HepG2 (cell line): ENCODE measurements around the gene NINJ2. TPM values are rescaled to one million over a fixed set of nuclear protein-coding genes. Genes with fewer than 3 reads are reported as not detected.

ENCODE experiments used
- ATF7 ChIP-seq, 2 experiments: fragments of 450-650 bp in 1 of 2; sonication (generic) in 1 of 2; formaldehyde crosslinking in 1 of 2; IDR thresholded peaks; 2 replicates each; pipeline versions ENCODE4 v1.4.0 to v1.6.1; 2016 to 2020; ENCODE audit warnings: antibody characterized with exemption in 1 of 2, mild to moderate bottlenecking in 1 of 2, missing genetic modification reagents in 1 of 2
- CREB1 ChIP-seq, 2 experiments: fragments of 450-650 bp in 1 of 2; IDR thresholded peaks; 2 replicates each; pipeline ENCODE4 v1.6.1; 2016 to 2017; ENCODE audit warnings: control low read depth in 1 of 2, mild to moderate bottlenecking in 1 of 2, missing compliant biosample characterization in 1 of 2, missing genetic modification characterization in 1 of 2
- EP300 ChIP-seq, 3 experiments: sonication (generic) in 1 of 3; formaldehyde crosslinking in 1 of 3; IDR thresholded peaks; 2 replicates each; pipeline versions ENCODE4 v1.5.1 to v1.6.1; 2011 to 2020; ENCODE audit warnings: low read depth in 2 of 3, low read length in 2 of 3, borderline replicate concordance in 1 of 3, improper control_type of control experiment in 1 of 3, mild to moderate bottlenecking in 1 of 3, missing genetic modification reagents in 1 of 3, moderate library complexity in 1 of 3
- ETV5 ChIP-seq: IDR thresholded peaks from 2 replicates; pipeline ENCODE4 v1.6.1; 2018; ENCODE audit warnings: missing biosample characterization, missing genetic modification reagents, inconsistent platforms, borderline replicate concordance
- EZH2 ChIP-seq: conservative IDR thresholded peaks from 2 replicates; pipeline ENCODE4 v1.6.1; 2012; ENCODE audit warnings: mild to moderate bottlenecking, low read depth, low read length, moderate library complexity
- HDAC1 ChIP-seq: sonication (generic); formaldehyde crosslinking; IDR thresholded peaks from 2 replicates; pipeline ENCODE4 v1.5.1; 2020; ENCODE audit warnings: mild to moderate bottlenecking, missing genetic modification reagents
- KDM6A ChIP-seq: IDR thresholded peaks from 2 replicates; pipeline ENCODE4 v1.6.1; 2016; ENCODE audit warnings: low read depth
- NPAS2 ChIP-seq: sonication (generic); formaldehyde crosslinking; IDR thresholded peaks from 2 replicates; pipeline ENCODE4 v1.8.0; 2022; ENCODE audit warnings: mild to moderate bottlenecking, missing genetic modification reagents, borderline replicate concordance
- POLR2AphosphoS2 ChIP-seq: IDR thresholded peaks from 2 replicates; pipeline ENCODE4 v1.6.1; 2011; ENCODE audit warnings: low read depth, low read length, improper control_type of control experiment
- SALL2 ChIP-seq: sonication (generic); formaldehyde crosslinking; IDR thresholded peaks from 2 replicates; pipeline ENCODE4 v1.8.1; 2023; ENCODE audit warnings: mild to moderate bottlenecking, missing genetic modification reagents, inconsistent platforms
- SP1 ChIP-seq, 2 experiments: fragments of 450-650 bp in 1 of 2; sonication (generic) in 1 of 2; formaldehyde crosslinking in 1 of 2; IDR thresholded peaks; 2 replicates each; pipeline versions ENCODE4 v1.4.0 to v1.6.1; 2016 to 2020; ENCODE audit warnings: missing genetic modification reagents in 1 of 2
- ZFP41 ChIP-seq: sonication (generic); formaldehyde crosslinking; IDR thresholded peaks from 2 replicates; pipeline ENCODE4 v1.4.0; 2020; ENCODE audit warnings: mild to moderate bottlenecking, missing genetic modification reagents, borderline replicate concordance
- ZNF746 ChIP-seq: sonication (generic); formaldehyde crosslinking; IDR thresholded peaks from 2 replicates; pipeline ENCODE4 v1.8.0; 2022; ENCODE audit warnings: mild to moderate bottlenecking, missing genetic modification reagents
- polyA plus RNA-seq, 8 experiments: library from polyadenylated mRNA; depleted of rRNA in 3 of 8; stranded (reverse) in 7 of 8; unstranded in 1 of 8; fragments of >200 nt; fragmentation: Illumina TruSeq in 4 of 8; extraction: Trizol in 4 of 8; gene quantifications; 2 replicates each; pipeline versions ENCODE4 v1.2.1 to v1.2.3, GENCODE V29; 2011 to 2016; ENCODE audit warnings: low read depth in 4 of 8, missing spikeins in 1 of 8, mixed read lengths in 1 of 8; ENCODE audit not compliant: insufficient read depth in 1 of 8
- total RNA-seq, 5 experiments: library from RNA; depleted of rRNA; stranded (reverse); fragments of >200 nt; fragmentation: Illumina TruSeq; extraction: Trizol; gene quantifications; 2 replicates each; pipeline ENCODE4 v1.2.3, GENCODE V29; 2016; ENCODE audit warnings: low read depth in 1 of 5
- TF ChIP-seq, protein P1 (sequence below): sonication (generic); formaldehyde crosslinking; IDR thresholded peaks from 2 replicates; pipeline ENCODE4 v1.9.0; 2021; ENCODE audit warnings: mild to moderate bottlenecking, missing genetic modification reagents
- TF ChIP-seq, protein P2 (sequence below): sonication (generic); formaldehyde crosslinking; conservative IDR thresholded peaks from 2 replicates; pipeline ENCODE4 v1.8.0; 2022; ENCODE audit warnings: low read depth, missing genetic modification reagents
- TF ChIP-seq, protein P3 (sequence below): sonication (generic); formaldehyde crosslinking; IDR thresholded peaks from 2 replicates; pipeline ENCODE4 v1.4.0; 2020; ENCODE audit warnings: missing genetic modification reagents

Gene NINJ2
- total and polyA plus RNA-seq, 2 of the 13 experiments (the other 11 are each of a cell fraction or from before 2014, with no cell fraction given), result 0.62 to 3.8 TPM

GRCh38 chr12:583251-583869 lies 79.9 kb downstream of the NINJ2 start (continued):
- TF ChIP-seq ATF7 (IDR thresholded peaks at IDR 0.05) (no peak), ATF7 (CRISPR knock-in tag; IDR thresholded peaks at IDR 0.05) (0 out of 2 replicates have a peak, but pooled peaks have one; percentile 58), NPAS2 (CRISPR knock-in tag) (no peak), EP300 (IDR thresholded peaks at IDR 0.05; ENCODE audit: low read depth in 2 of 2, low read length in 2 of 2) (peak in 1 of 2 experiments; percentile 82; a peak in 2 of 4 replicates), EP300 (CRISPR knock-in tag; IDR thresholded peaks at IDR 0.05; ENCODE audit: borderline replicate concordance) (peak; percentile 64; the same call in 1 of the 2 replicates), KDM6A (CRISPR knock-in tag) (peak; percentile 84), EZH2 (no peak), POLR2AphosphoS2 (no peak), ZNF746 (CRISPR knock-in tag) (peak; percentile 84), ZFP41 (CRISPR knock-in tag) (peak; percentile 89; the same call in 1 of the 2 replicates), ETV5 (CRISPR knock-in tag) (peak; percentile 58; the same call in 1 of the 2 replicates), SALL2 (no peak), CREB1 (IDR thresholded peaks at IDR 0.05) (no peak), CREB1 (CRISPR knock-in tag; IDR thresholded peaks at IDR 0.05) (no peak), HDAC1 (CRISPR knock-in tag) (peak; percentile 96), SP1 (IDR thresholded peaks at IDR 0.05) (no peak), SP1 (CRISPR knock-in tag; IDR thresholded peaks at IDR 0.05) (no peak)
- TF ChIP-seq, protein P1, sequence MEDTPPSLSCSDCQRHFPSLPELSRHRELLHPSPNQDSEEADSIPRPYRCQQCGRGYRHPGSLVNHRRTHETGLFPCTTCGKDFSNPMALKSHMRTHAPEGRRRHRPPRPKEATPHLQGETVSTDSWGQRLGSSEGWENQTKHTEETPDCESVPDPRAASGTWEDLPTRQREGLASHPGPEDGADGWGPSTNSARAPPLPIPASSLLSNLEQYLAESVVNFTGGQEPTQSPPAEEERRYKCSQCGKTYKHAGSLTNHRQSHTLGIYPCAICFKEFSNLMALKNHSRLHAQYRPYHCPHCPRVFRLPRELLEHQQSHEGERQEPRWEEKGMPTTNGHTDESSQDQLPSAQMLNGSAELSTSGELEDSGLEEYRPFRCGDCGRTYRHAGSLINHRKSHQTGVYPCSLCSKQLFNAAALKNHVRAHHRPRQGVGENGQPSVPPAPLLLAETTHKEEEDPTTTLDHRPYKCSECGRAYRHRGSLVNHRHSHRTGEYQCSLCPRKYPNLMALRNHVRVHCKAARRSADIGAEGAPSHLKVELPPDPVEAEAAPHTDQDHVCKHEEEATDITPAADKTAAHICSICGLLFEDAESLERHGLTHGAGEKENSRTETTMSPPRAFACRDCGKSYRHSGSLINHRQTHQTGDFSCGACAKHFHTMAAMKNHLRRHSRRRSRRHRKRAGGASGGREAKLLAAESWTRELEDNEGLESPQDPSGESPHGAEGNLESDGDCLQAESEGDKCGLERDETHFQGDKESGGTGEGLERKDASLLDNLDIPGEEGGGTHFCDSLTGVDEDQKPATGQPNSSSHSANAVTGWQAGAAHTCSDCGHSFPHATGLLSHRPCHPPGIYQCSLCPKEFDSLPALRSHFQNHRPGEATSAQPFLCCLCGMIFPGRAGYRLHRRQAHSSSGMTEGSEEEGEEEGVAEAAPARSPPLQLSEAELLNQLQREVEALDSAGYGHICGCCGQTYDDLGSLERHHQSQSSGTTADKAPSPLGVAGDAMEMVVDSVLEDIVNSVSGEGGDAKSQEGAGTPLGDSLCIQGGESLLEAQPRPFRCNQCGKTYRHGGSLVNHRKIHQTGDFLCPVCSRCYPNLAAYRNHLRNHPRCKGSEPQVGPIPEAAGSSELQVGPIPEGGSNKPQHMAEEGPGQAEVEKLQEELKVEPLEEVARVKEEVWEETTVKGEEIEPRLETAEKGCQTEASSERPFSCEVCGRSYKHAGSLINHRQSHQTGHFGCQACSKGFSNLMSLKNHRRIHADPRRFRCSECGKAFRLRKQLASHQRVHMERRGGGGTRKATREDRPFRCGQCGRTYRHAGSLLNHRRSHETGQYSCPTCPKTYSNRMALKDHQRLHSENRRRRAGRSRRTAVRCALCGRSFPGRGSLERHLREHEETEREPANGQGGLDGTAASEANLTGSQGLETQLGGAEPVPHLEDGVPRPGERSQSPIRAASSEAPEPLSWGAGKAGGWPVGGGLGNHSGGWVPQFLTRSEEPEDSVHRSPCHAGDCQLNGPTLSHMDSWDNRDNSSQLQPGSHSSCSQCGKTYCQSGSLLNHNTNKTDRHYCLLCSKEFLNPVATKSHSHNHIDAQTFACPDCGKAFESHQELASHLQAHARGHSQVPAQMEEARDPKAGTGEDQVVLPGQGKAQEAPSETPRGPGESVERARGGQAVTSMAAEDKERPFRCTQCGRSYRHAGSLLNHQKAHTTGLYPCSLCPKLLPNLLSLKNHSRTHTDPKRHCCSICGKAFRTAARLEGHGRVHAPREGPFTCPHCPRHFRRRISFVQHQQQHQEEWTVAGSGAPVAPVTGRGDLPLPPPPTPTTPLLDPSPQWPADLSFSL (CRISPR knock-in tag), result no peak
- TF ChIP-seq, protein P2, sequence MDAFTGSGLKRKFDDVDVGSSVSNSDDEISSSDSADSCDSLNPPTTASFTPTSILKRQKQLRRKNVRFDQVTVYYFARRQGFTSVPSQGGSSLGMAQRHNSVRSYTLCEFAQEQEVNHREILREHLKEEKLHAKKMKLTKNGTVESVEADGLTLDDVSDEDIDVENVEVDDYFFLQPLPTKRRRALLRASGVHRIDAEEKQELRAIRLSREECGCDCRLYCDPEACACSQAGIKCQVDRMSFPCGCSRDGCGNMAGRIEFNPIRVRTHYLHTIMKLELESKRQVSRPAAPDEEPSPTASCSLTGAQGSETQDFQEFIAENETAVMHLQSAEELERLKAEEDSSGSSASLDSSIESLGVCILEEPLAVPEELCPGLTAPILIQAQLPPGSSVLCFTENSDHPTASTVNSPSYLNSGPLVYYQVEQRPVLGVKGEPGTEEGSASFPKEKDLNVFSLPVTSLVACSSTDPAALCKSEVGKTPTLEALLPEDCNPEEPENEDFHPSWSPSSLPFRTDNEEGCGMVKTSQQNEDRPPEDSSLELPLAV, result no peak
- TF ChIP-seq, protein P3, sequence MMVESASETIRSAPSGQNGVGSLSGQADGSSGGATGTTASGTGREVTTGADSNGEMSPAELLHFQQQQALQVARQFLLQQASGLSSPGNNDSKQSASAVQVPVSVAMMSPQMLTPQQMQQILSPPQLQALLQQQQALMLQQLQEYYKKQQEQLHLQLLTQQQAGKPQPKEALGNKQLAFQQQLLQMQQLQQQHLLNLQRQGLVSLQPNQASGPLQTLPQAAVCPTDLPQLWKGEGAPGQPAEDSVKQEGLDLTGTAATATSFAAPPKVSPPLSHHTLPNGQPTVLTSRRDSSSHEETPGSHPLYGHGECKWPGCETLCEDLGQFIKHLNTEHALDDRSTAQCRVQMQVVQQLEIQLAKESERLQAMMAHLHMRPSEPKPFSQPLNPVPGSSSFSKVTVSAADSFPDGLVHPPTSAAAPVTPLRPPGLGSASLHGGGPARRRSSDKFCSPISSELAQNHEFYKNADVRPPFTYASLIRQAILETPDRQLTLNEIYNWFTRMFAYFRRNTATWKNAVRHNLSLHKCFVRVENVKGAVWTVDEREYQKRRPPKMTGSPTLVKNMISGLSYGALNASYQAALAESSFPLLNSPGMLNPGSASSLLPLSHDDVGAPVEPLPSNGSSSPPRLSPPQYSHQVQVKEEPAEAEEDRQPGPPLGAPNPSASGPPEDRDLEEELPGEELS (CRISPR knock-in tag), result peak; percentile 79; the same call in 1 of the 2 replicates
